GM19463 (cell line): ENCODE results near the gene CLDN14.

ENCODE experiments used
- ATAC-seq: cut with Tn5 transposase; IDR thresholded peaks from one replicate; pipeline ENCODE4 v1.9.1; 2021; ENCODE audit warnings: mild to moderate bottlenecking, moderate library complexity; ENCODE audit not compliant: unreplicated experiment

The CLDN14 gene

DNA sequence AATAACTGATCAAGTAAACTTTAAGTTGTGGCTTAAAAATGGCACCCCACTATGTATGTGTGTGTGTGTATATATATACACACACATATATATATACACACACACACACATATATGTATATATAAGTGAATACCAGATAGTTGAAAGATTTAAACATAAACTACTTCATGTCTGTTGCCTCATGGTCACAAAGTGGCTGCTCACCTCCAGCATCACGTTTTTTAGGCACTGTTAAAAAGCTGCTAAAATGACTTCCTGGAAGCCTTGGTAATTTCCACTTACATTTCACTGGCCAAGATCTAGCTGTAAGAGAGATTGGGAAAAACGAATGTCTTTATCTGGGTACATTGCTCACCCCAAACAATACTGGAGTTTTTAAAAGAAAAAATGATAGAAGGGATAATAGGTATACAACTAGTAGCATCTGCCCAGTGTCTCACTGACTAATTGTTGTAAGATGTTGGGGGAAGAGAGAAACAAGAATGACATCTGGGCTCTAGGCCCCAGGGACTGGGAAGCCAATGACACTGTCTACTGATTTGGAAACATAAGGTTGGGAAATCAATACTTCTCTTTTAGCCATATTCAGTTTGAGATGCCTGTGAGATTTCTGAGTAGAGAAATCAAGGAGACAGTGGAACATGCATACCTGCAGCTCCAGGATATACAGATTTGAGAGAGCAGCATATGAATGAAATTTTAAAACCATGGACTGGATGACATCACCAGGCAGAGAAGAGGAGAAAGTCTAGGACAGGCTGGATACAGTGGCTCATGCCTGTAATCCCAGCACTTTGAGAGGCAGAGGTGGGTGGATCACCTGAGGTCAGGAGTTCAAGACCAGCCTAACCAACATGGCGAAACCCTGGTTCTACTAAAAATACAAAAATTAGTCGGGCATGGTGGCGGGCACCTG is 42.8 kb downstream of the CLDN14 start:
- no peak for ATAC-seq

DNA sequence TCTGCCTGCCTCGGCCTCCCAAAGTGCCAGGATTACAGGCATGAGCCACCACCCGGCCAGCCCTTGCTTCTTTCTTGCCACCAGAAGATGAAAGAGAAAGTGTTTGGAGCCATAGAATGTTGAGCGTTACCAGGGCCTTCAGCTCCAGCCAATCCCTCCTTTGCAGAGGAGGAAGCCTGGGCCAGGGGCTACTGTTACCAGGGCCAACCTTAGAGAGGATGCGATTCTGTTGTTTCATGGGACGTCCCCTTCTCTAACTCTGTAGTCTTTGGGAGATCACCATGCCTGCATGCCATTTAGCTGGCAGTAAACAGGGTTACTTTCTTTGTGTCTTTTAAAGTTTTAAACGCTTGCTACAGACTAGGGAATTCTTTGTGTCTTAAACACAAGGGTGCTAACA is 45.8 kb downstream of the CLDN14 start:
- no peak for ATAC-seq

DNA sequence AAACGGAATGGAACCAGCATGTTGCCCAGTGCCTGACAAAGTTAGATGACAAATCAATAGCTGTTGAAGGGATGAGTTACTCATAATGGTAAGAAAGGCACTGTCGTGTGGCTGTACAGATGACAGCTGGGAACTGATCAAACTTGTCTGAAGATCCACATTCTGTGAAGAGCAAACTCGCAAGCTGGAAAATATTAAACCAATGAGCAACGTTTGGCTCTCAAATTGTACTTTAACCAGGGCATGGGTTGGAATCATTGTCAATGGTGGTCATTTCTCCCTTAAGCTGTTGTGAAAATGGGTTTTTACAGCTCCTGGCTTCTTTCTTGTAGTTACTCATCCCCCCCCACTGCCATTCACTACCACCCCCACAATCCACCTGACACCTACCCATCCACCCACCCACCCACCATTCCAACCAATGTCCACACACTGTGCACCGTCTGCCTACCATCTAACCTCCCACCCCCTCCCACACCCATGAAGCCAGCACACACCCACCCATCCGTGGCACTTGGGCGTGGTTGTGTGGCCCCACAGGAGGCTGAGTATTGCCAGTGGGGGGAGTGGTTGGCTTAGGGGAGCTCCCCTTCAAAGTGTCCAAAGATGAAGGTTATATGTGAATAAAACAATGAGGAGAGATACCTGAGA is 46.7 kb downstream of the CLDN14 start:
- ATAC-seq = no peak

DNA sequence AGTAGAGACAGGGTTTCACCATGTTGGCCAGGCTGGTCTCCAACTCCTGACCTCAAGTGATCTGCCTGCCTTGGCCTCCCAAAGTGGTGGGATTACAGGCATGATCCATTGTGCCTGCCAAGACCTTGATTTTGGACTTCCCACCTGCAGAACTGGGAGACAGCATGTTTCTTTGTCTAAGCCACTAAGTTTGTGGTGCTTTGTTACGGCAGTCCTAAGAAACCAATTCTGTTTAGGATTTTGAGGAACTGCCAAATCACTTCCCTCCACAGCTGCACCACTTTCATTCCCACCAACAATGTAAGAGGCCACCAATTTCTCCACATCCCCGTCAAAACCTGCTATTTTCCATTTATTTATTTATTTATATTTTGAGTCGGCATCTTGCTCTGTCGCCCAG is 48.7 kb downstream of the CLDN14 start:
- no peak for ATAC-seq

DNA sequence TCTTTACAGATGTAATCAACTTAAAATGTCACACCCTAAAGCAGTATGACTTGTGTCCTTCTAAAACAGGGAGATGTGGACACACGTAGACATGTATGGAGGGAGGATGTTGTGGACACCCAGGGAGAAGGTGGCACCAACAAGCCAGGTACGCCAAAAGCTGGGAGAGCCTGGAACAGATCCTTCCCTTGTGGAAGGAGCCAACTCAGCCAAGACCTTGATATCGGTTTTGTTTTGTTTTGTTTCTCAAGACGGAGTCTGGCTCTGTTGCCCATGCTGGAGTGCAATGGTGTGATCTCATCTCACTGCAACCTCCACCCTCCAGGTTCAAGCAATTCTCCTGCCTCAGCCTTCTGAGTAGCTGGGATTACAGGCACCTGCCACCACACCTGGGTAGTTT is 49.1 kb downstream of the CLDN14 start:
- ATAC-seq = no peak

DNA sequence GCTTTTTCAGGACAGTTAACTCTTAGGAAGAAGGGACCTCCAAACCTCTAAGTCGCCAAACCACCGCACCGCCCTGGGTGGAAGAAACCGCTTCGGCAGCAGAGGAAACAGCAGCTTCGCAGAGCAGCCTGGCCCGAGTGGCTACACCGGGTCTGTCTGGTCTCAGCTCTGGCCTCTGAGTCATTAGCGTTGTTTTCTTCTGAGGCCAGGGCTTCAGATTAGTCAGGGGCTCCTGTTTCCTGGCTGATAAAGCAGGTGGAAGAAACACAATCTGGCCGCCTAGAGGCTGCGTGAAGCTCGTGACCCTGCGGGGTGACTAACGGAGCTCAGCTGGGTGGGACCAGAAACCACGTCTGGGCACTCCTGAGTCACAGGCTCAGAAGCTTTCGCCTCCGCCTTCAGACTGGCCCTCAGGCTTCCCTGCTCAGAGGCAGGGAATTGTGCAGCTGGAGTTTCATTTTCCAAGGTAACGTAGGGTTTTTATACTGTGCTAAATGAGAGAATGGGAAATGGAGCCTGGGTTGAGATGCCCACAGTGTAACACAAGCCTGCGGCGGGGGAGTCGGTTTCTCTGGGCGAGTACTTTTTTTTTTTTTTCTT is 49.9 kb downstream of the CLDN14 start:
- peak; percentile 93 for ATAC-seq

DNA sequence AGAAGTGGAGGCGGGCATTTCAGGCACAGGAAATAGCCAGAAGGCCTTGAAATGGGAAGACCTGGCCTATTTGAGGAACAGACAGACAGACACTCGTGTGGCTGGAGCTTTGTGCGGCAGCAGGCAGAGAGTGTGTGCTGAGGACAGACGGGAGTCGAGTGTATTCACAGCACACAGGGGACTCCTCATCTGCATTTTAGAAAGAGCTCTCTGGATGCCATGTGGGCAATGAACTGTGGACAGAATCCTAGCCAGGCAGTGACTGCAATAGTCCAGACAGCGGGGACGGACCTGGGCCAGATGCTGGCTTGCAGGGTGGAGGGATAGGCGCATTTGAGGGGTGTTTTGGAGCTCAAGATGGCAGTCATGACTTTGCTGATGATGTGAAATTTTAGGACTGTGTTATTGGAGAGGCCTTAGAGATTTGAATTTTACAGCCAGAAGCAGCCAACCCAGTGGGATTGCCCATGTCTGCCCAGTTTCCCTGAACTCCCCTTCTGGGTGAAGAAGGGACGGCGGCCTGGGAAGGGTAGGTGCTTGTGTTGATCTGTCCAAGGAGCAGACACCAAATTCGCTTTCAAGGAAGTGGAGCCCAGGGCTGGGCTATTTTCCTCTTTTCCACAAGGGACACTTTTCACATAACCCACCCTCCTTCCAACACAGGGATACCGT is 51.0 kb downstream of the CLDN14 start:
- ATAC-seq = no peak

DNA sequence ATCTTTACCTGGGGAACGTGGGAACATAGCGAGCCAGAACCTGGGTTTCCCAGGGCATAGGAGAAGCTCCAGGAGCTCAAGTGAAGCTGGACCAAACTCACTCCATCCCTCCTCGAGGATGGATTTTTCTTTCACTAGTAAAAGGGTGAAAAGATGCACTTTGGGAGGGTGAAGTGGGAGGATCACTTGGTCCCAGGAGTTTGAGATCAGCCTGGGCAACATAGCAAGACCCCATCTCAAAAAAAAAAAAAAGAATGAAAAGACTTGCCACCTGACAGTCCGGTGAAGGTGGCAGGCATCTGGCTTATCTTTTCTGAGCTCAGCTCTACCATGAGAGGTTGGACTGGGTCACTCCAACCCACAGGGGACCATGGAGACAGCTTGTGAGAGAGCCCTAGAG is 52.4 kb downstream of the CLDN14 start:
- no peak for ATAC-seq

DNA sequence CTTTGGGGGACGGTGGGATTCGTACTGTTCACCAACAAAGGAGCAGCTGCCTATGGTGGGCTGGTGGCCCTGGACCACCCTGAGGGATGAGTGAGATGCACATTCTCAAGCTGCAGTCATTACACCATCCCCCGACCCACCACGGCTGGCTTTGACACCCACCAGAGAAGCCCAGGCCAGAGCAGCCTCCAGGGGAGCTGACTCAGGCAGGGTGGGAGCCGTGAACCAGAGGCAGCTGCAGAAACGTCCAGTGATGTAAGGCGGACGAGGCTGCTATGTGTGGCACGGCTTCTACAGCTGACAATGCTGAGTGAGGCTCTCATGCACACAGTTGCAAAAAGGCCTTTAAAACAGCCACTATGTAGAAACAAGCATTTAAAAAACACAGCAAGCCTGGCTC is 54.6 kb downstream of the CLDN14 start:
- ATAC-seq = no peak

DNA sequence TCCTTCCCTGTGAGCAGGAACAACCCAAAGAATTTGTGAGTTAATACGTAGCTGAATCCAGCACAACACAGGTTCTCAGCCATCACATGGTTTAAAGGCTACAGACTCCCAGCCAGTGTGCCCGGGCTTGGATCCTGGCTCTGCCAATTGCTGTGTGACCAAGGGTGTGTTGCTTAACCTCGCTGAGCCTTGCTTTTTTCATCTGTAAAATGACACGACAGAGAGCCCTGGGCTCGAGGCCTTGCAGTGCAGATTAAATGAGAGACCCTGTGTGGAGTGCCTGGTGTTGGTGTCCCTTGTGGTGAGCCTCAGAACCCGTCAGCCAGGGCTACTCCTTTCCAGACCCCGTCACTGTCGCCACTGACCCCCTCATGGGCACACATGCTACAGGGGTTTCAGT is 55.3 kb downstream of the CLDN14 start:
- no peak for ATAC-seq

DNA sequence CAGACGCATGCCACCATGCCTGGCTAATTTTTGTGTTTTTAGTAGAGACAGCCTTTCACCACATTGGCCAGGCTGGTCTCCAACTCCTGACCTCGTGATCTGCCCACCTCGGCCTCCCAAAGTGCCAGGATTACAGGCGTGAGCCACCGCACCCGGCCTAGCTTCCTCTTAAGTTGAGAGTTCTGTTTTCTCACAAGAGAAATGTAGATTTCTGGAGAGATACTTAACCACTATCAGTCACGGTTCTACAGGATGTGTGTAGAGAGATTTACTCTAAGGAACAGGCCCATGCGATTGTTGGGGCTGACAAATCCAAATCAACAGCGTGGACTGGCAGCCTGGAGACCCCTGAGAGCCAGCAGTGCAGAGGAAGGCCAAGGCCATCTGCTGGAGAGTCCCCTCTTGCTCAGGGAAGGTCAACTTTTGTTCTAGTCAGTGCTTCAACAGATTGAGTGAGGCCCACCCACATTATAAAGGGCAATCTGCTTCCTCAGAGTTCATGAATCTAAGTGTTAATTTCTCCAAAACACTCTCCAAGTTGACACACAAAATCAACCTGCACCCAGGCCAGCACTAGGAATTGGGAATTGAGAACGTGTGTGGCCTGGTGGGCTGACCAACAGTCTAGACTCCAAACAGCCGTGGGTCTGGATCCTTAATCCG is 56.0 kb downstream of the CLDN14 start:
- ATAC-seq = no peak

DNA sequence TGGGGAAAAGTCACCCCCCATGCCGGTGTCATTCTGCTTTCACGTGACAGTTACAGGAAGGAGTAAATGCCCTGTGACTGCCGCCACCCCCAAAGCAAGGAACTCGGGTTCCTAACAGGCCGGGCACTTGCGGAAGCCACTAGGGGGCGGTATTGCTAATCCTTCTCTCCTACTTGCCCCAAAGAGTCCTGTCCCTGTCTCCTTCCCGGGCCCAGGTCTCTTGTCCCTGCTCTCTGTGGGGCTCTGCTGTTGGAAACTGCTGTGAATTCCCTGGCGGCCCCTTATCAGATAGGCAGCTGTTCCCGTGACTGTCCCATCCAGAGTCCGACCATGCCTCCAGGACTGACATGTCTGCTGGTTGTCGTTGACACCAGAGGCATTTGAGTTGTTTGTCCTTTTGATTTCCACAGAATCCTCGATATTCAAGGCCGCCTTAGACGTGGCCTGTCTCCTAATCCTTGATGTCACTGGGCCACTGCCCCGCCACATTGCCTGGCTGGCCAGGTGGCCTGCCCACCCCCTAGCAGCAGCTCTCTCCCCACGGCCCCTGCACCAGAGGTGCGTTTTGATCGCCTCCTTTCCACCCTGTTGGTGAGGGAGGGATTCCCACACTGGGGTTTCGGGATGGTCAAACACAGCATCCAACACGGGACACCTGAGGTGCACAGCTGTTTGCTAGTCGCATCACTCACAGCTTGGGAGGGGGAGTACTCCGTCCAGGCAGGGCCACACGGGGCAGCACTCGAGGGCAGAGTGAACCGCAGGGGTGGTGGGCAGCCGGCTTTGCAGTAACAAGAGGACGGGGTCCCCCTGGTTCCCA is 57.4 kb downstream of the CLDN14 start:
- ATAC-seq = no peak

DNA sequence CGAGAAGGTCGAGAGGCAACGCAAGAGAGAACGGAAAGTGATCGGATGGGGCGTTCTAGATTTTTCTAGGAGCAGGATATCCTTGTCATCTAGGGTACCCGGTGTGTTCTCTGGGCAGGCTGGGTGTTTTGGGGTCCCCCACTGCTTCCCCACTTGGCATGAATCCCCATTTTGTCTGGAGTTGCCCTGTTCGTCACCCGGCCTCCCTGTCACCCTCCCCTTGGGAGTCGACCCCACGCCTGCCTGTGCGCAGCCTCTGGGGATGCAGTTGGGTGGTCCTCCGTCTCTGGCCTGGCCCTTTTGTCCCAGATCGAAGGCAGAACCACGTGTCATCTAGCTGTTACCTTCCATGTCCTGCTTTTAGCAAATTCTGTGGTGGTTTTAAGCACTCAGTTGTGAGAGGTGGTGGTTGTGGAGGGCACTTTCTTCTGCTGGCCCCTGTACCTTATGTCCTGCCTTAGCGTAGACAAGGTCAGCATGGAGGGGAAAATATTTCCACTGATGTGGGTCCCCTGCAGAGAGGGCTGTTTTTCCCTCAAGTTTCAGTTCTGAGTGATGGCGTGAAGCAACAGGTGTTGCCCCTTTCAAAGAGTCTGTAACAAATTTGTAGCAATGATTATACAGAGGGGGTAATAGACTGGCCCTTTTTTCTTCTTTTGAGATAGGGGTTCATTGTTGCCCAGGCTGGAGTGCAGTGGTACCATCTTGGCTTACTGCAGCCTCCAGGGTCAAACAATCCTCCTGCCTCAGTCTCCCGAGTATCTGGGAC is 59.2 kb downstream of the CLDN14 start:
- no peak for ATAC-seq

DNA sequence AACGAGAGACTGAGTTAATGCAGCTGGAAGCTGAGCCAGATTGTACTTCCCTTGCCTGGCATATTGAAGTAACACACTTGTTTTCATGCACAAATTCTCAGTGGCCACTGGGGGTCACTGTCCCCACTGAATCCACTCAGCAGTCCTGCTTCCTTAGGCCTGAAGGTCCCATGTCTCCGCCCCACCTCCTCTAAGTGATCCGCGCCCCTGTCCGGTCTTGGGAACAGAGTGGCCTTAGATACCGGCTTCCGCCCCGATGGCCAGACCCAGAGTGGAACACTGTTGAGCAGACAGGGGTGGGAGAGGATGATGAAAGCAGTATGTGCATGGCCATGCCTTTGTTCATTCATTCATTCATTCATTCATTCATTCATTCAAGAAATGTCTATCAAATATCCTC is 59.9 kb downstream of the CLDN14 start:
- no peak for ATAC-seq

DNA sequence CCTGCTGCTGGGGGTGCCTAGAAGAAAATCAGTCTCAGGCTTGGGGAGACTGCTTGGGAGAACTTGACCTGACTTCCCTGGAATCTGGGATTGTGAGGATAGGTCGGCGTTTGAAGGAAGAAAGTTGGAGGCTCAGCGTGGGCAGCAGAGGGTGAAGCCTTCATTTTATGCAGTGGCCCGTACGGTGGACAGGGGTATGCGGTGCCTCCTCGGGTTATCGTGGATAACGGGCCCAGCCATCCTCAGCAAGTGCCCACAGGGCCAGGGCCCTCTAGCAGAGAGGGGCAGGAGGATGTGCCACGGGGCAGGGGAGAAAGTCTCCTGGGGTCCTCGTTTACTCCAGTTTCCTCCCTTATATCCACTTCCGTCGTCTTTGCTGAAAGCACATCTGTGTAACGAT is 60.7 kb downstream of the CLDN14 start:
- no peak for ATAC-seq

DNA sequence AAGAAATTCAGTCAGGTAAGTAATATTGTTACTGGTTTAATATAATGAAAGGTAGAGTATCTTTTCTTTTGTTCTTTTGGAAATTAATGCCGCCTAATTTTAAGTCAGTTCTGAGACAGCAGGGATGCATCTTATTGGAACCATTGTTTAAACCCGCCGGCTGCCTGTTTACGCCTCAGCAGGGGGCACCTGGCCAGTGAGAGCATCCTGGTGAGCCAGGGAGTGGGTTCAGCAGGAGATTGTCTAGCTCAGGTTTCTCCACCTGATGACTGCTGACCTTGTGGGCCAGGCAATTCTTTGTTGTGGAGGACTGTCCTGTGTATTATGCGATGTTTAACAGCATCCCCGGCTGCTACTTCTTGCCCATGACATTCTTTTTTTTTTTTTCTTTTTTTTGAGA is 64.5 kb downstream of the CLDN14 start:
- ATAC-seq = no peak

DNA sequence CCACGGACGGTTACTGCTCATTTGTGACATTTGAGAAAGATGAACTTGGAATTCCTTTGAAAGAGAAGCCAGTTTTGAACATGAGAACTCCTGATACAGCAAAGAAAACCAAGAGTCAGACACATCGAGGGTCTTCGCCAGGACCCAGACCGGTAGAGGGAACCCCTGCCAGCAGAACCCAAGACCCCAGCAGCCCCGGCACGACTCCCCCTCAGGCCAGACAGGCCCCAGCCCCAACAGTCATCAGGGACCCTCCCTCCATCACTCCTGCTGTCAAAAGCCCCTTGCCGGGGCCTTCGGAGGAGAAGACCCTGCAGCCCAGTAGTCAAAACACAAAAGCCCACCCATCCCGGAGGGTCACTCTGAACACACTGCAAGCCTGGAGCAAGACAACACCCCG is 67.0 kb downstream of the CLDN14 start:
- no peak for ATAC-seq

DNA sequence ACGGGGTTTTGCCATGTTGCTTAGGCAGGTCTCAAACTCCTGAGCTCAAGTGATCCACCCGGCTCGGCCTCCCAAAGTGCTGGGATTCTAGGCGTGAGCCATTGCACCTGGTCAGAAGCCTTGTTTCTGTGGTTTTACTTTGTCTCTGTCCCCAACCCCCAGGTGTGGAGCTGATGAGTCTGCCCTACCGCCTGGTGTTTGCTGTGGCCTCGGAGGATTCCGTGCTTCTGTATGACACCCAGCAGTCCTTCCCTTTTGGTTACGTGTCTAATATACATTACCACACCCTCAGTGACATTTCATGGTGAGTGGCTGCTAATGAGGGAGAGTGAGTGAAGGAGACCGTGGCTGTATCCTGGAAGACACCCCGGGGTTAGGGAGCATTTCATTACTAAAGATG is 68.6 kb downstream of the CLDN14 start:
- ATAC-seq = no peak
